GM12873 (cell line): Measurements from ENCODE around the gene SYT3.

ENCODE experiments used
- CTCF ChIP-seq: IDR thresholded peaks from 2 replicates; pipeline ENCODE4 v1.5.1; 2012; ENCODE audit warnings: low read depth, mild to moderate bottlenecking, moderate library complexity, low read length, control low read depth; ENCODE audit not compliant: insufficient read depth; ENCODE audit errors: missing control alignments

The SYT3 gene

GRCh38 chr19:50660088-50660366, 20.3 kb upstream of the SYT3 start:
- no peak for TF ChIP-seq CTCF

- no peak for TF ChIP-seq CTCF
Measured at GRCh38 chr19:50659318-50660087, 19.8 kb upstream of the SYT3 start.

- TF ChIP-seq CTCF = no peak
Measured at GRCh38 chr19:50658441-50659317, 19.0 kb upstream of the SYT3 start.

- TF ChIP-seq CTCF = no peak
Measured at GRCh38 chr19:50657712-50658440, 18.2 kb upstream of the SYT3 start.

GRCh38 chr19:50657222-50657669, 17.6 kb upstream of the SYT3 start:
- no peak for TF ChIP-seq CTCF

- TF ChIP-seq CTCF = no peak
Measured at GRCh38 chr19:50654882-50655281, 15.2 kb upstream of the SYT3 start.

- no peak for TF ChIP-seq CTCF
Measured at GRCh38 chr19:50652722-50653121, 13.0 kb upstream of the SYT3 start.
